Spleen (tissue), 7 donors: ENCODE results near the gene TENM3.

ENCODE experiments used
- POLR2A ChIP-seq, 3 donors: fragments of 450-650 bp; IDR thresholded peaks; one replicate each; pipeline ENCODE4 v1.5.1; 2017; ENCODE audit warnings: antibody characterized with exemption in 3 of 3, mild to moderate bottlenecking in 1 of 3
- POLR2AphosphoS5 ChIP-seq, 3 donors: sonication (generic); formaldehyde crosslinking; IDR thresholded peaks; one replicate each; pipeline ENCODE4 v1.5.1; 2017; ENCODE audit warnings: antibody characterized with exemption in 3 of 3
- TF ChIP-seq, protein P1 (sequence below), 11 experiments: fragments of 200-600 bp in 7 of 11; fragments of 450-650 bp in 4 of 11; sonication (generic) in 4 of 11; IDR thresholded peaks in 8 of 11; conservative IDR thresholded peaks in 3 of 11; 1 replicate in 7 of 11; 2 replicates in 4 of 11; pipeline versions ENCODE4 v1.4.0 to v1.8.0; 2016 to 2021; ENCODE audit warnings: antibody characterized with exemption in 11 of 11, inconsistent platforms in 4 of 11, mild to moderate bottlenecking in 1 of 11
- donor health status: DM: no; HTN: no; CAD: no; lungs with moderate emphysema.
- donor health status: DM: no; HTN: no; CAD: no.
- donor health status: DM: no; HTN: no; CAD: no.

DNA sequence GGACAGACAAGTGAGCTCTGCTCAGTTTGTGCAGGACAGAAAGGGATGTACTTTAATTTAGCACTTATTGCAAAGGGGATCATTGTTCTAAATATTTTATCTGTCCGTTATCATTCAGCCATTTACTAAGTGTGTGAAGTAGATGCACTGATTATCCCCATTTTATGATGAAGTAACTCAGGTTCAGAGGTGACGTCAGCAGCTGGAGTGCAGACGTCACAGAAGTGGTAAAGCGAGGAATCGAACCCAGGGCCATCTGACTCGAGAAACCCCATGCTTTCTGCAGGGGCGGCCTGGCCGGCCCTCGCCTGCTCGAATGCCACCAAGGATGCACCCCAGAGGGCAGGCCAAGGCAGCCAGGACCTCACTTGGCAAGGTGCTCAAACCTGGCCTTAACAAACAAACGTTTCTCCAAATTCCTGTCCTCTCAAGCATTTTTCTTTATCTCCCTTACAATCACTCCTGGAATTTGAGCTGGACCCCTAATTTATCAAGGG is 599.0 kb downstream of the TENM3 start:
- TF ChIP-seq, protein P1, sequence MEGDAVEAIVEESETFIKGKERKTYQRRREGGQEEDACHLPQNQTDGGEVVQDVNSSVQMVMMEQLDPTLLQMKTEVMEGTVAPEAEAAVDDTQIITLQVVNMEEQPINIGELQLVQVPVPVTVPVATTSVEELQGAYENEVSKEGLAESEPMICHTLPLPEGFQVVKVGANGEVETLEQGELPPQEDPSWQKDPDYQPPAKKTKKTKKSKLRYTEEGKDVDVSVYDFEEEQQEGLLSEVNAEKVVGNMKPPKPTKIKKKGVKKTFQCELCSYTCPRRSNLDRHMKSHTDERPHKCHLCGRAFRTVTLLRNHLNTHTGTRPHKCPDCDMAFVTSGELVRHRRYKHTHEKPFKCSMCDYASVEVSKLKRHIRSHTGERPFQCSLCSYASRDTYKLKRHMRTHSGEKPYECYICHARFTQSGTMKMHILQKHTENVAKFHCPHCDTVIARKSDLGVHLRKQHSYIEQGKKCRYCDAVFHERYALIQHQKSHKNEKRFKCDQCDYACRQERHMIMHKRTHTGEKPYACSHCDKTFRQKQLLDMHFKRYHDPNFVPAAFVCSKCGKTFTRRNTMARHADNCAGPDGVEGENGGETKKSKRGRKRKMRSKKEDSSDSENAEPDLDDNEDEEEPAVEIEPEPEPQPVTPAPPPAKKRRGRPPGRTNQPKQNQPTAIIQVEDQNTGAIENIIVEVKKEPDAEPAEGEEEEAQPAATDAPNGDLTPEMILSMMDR (IDR thresholded peaks at IDR 0.05 in 8 of 11, conservative IDR thresholded peaks at IDR 0.05 in 3 of 11), result no peak
- TF ChIP-seq POLR2A (IDR thresholded peaks at IDR 0.05) (no peak), POLR2AphosphoS5 (IDR thresholded peaks at IDR 0.05) (no peak)
